Breast epithelium (tissue), 3 donors: Measurements from ENCODE around the gene NEIL3.

Experiments used
- POLR2AphosphoS5 ChIP-seq, 3 donors: sonication (generic); formaldehyde crosslinking; IDR thresholded peaks; one replicate each; pipeline ENCODE4 v1.6.1; 2017; ENCODE audit warnings: antibody characterized with exemption in 3 of 3
- TF ChIP-seq, protein P1 (sequence below), 3 donors: fragments of 450-650 bp; IDR thresholded peaks; one replicate each; pipeline ENCODE4 v1.5.1; 2016 to 2017; ENCODE audit warnings: antibody characterized with exemption in 3 of 3, mild to moderate bottlenecking in 3 of 3, moderate library complexity in 3 of 3

DNA sequence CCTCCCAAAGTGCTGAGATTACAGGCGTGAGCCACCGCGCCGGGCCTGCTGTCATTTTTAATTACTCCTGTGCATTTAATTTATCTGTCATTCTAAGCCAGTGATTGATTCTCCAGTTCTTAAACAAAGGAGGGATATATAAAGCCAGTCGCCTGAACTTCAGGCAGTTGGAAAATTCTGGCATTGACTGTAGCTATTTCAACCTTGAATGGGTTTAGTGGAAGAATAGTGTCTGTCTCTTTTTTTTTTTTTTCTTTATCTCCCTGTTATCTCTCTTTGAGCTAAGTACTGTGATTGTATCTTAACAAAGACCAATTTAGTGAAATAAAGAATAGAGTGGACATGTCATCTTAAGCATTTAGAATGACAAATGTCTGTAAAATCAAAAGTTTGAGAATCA lies 11.0 kb downstream of the NEIL3 start:
- TF ChIP-seq POLR2AphosphoS5 (IDR thresholded peaks at IDR 0.05): no peak
- TF ChIP-seq, protein P1, sequence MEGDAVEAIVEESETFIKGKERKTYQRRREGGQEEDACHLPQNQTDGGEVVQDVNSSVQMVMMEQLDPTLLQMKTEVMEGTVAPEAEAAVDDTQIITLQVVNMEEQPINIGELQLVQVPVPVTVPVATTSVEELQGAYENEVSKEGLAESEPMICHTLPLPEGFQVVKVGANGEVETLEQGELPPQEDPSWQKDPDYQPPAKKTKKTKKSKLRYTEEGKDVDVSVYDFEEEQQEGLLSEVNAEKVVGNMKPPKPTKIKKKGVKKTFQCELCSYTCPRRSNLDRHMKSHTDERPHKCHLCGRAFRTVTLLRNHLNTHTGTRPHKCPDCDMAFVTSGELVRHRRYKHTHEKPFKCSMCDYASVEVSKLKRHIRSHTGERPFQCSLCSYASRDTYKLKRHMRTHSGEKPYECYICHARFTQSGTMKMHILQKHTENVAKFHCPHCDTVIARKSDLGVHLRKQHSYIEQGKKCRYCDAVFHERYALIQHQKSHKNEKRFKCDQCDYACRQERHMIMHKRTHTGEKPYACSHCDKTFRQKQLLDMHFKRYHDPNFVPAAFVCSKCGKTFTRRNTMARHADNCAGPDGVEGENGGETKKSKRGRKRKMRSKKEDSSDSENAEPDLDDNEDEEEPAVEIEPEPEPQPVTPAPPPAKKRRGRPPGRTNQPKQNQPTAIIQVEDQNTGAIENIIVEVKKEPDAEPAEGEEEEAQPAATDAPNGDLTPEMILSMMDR (IDR thresholded peaks at IDR 0.05): no peak
